Kidney (tissue), 22 donors: ENCODE measurements around the gene B4GALNT1. TPM values are rescaled to one million over a fixed set of nuclear protein-coding genes. Genes with fewer than 3 reads are reported as not detected.
"Not testable (repeated sequence)": the region's sequence is repeated elsewhere in the genome, so short reads cannot be mapped to it uniquely, and the experiment has no call there.

ENCODE experiments used
- DNase-seq, 5 donors: peaks; one replicate each; pipeline ENCODE4 v3.0.0-alpha.2; 2013 to 2020
- FAIRE-seq: peaks from 2 replicates; lab custom pipeline; 2012; peaks lifted over from hg19 to GRCh38; lab: Jason Lieb, UNC
- H3K27ac ChIP-seq, 2 donors: one replicate each; pipeline ENCODE4 v1.7.0; 2013; ENCODE audit warnings: low read depth in 2 of 2, low read length in 2 of 2, inconsistent platforms in 1 of 2
- H3K27me3 ChIP-seq: one replicate; pipeline ENCODE4 v1.7.1; 2013; ENCODE audit warnings: low read length, inconsistent platforms; ENCODE audit not compliant: control insufficient read depth, insufficient read depth
- H3K36me3 ChIP-seq, 3 donors: one replicate each; pipeline versions ENCODE4 v1.7.0 to v1.7.1; 2013; ENCODE audit warnings: low read length in 3 of 3, control low read depth in 1 of 3, inconsistent platforms in 1 of 3; ENCODE audit not compliant: insufficient read depth in 3 of 3, control insufficient read depth in 2 of 3
- H3K4me1 ChIP-seq, 3 donors: one replicate each; pipeline versions ENCODE4 v1.7.0 to v1.7.1; 2013; ENCODE audit warnings: low read length in 3 of 3, inconsistent platforms in 1 of 3, low read depth in 1 of 3; ENCODE audit not compliant: control insufficient read depth in 2 of 3, insufficient read depth in 2 of 3
- H3K4me3 ChIP-seq, 3 donors: one replicate each; pipeline versions ENCODE4 v1.7.0 to v1.8.1; 2013; ENCODE audit warnings: low read length in 3 of 3, control low read depth in 1 of 3, inconsistent platforms in 1 of 3
- H3K9ac ChIP-seq, 3 donors: one replicate each; pipeline versions ENCODE4 v1.7.0 to v1.7.1; 2013; ENCODE audit warnings: low read length in 3 of 3, control low read depth in 1 of 3, inconsistent platforms in 1 of 3
- H3K9me3 ChIP-seq, 3 donors: one replicate each; pipeline versions ENCODE4 v1.7.0 to v1.7.1; 2013; ENCODE audit warnings: low read length in 3 of 3, control low read depth in 1 of 3, inconsistent platforms in 1 of 3; ENCODE audit not compliant: control insufficient read depth in 2 of 3, insufficient read depth in 1 of 3
- intact Hi-C: fragments of 100-400 bp; cut with DNase I; formaldehyde crosslinking; loops from one replicate; pipeline ENCODE4 v1.11.1; 2022
- long read RNA-seq, 10 donors: library from polyadenylated mRNA in 1 of 10; unstranded in 1 of 10; transcript quantifications; one replicate each; pipeline ENCODE4 v2.0.0 and lab custom pipeline, GENCODE V29; 2021 to 2026
- polyA plus RNA-seq: library from polyadenylated mRNA; stranded (reverse); fragments of 350-450 nt; fragmentation: Illumina TruSeq; extraction: RNeasy Lipid Tissue Mini Kit (QIAGEN cat#74804); gene quantifications from one replicate; pipeline ENCODE4 v1.2.3, GENCODE V29; 2014; ENCODE audit warnings: low read depth, low replicate concordance; ENCODE audit not compliant: insufficient read depth
- total RNA-seq: library from RNA; stranded (reverse); fragmentation: NEBNext Ultra II Directional; extraction: Animal tissue kit (Norgen Biotek cat#: 25700); gene quantifications from one replicate; pipeline ENCODE4 v1.2.1, GENCODE V29; 2021
- TF ChIP-seq, protein P1 (sequence below): IDR thresholded peaks from 3 replicates; pipeline ENCODE4 v1.5.1; 2012; ENCODE audit warnings: mild to moderate bottlenecking, moderate library complexity, borderline replicate concordance; ENCODE audit not compliant: insufficient read depth; ENCODE audit errors: extremely low read depth
- donor health status: control.
- donor health status: control.
- donor health status: control.
- donor health status: control.
- donor health status: control.
- donor health status: DM: yes; HTN: yes; CAD: no.
- donor health status: Normal renal cell carcinoma (clear cell type).

The B4GALNT1 gene
- 2.0 TPM for total RNA-seq
- polyA plus RNA-seq, result 1.6 TPM
- long read RNA-seq, donor 1, result 0 reads
- long read RNA-seq, donor 2, result 0 reads
- long read RNA-seq, donor 3, result 0 reads
- long read RNA-seq, donor 4, result 0 reads
- long read RNA-seq, donor 5, result 0 reads
- long read RNA-seq, donor 6, result 0 reads
- long read RNA-seq, donor 7, partial matches to known transcripts, result 1 of 1 reads
- long read RNA-seq, donor 7, other reads (novel, unspliced or antisense), result 0 of 1 reads
- long read RNA-seq, donor 8, result 0 reads
- long read RNA-seq, donor 9, result 0 reads
- long read RNA-seq, donor 10, result 0 reads

- TF ChIP-seq, protein P1, sequence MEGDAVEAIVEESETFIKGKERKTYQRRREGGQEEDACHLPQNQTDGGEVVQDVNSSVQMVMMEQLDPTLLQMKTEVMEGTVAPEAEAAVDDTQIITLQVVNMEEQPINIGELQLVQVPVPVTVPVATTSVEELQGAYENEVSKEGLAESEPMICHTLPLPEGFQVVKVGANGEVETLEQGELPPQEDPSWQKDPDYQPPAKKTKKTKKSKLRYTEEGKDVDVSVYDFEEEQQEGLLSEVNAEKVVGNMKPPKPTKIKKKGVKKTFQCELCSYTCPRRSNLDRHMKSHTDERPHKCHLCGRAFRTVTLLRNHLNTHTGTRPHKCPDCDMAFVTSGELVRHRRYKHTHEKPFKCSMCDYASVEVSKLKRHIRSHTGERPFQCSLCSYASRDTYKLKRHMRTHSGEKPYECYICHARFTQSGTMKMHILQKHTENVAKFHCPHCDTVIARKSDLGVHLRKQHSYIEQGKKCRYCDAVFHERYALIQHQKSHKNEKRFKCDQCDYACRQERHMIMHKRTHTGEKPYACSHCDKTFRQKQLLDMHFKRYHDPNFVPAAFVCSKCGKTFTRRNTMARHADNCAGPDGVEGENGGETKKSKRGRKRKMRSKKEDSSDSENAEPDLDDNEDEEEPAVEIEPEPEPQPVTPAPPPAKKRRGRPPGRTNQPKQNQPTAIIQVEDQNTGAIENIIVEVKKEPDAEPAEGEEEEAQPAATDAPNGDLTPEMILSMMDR, result peak; percentile 74
- DNase-seq (peak; percentile 64 to 83 (median 77)), FAIRE-seq (no peak)
- intact Hi-C loops, result no loop called here
- no peaks in the 10 kb centered on the region for H3K36me3 ChIP-seq
- no peak within 1 kb of the TSS for H3K27ac ChIP-seq
- H3K9me3 ChIP-seq, result no peaks in the 10 kb centered on the region
- no peak within 1 kb of the TSS for H3K9ac ChIP-seq
- peak within 1 kb of the TSS in 1 of 3 donors; percentile 39 for H3K4me3 ChIP-seq
- H3K27me3 ChIP-seq, result peaks cover 30% of the 10 kb centered on the region
- H3K4me1 ChIP-seq, result no peaks in the 10 kb centered on the region
These were observed at the start of gene B4GALNT1 for GRCh38 chr12:57632958-57633840. Gene B4GALNT1 (minus strand): TSS chr12:57633201. CDS start chr12:57632132, 1,069 bp downstream.

GRCh38 chr12:57679697-57680096, 46.7 kb upstream of the B4GALNT1 start:
- no peak overlapping the region for H3K9ac ChIP-seq
- H3K9me3 ChIP-seq, result no peaks in the 10 kb centered on the region
- no peak overlapping the region for H3K4me3 ChIP-seq
- no peaks in the 10 kb centered on the region for H3K27me3 ChIP-seq
- TF ChIP-seq, protein P1, result no peak
- FAIRE-seq (no peak), DNase-seq (no peak)
- H3K4me1 ChIP-seq, result no peaks in the 10 kb centered on the region
- no peaks in the 10 kb centered on the region for H3K36me3 ChIP-seq
- intact Hi-C loops, result no loop called here
- no peak overlapping the region for H3K27ac ChIP-seq

- DNase-seq, intact Hi-C loops, FAIRE-seq: not testable (repeated sequence)
These were observed 44.9 kb upstream of the B4GALNT1 start for GRCh38 chr12:57677947-57678346.

DNA sequence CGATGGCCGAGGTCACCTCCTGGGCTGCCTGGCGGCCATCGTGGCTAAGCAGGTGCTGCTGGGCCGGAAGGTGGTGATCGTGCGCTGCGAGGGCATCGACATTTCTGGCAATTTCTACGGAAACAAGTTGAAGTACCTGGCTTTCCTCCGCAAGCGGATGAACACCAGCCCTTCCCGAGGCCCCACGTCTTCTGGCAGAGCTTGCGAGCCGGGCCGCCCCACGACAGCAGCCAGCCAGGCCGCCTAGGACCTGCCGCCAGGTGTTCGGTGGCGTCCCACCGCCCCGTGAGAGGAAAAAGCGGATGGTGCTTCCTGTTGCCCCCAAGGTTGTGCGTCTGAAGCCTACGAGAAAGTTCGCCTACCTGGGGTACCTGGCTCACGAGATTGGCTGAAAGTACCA, 41.7 kb upstream of the B4GALNT1 start:
- no peaks in the 10 kb centered on the region for H3K9me3 ChIP-seq
- H3K9ac ChIP-seq, result no peak overlapping the region
- H3K4me3 ChIP-seq, result no peak overlapping the region
- no peak overlapping the region for H3K27ac ChIP-seq
- no peak for FAIRE-seq
- H3K27me3 ChIP-seq, result no peaks in the 10 kb centered on the region
- no peak for DNase-seq
- H3K36me3 ChIP-seq, result no peaks in the 10 kb centered on the region
- intact Hi-C loops, result no loop called here
- TF ChIP-seq, protein P1, result no peak
- no peaks in the 10 kb centered on the region for H3K4me1 ChIP-seq

More at GRCh38 chr12:57677947-57678346, 44.9 kb upstream of the B4GALNT1 start:
- not testable (repeated sequence) for H3K4me3 ChIP-seq, H3K27ac ChIP-seq, H3K9ac ChIP-seq, H3K36me3 ChIP-seq, H3K9me3 ChIP-seq, H3K27me3 ChIP-seq, H3K4me1 ChIP-seq
